Measurements from ENCODE around the gene PDE1A. TPM values are rescaled to one million over a fixed set of nuclear protein-coding genes. Genes with fewer than 3 reads are reported as not detected.

PDE1A gene
- total RNA-seq, 1 donor from 2014 or later: 45.7 TPM

DNA sequence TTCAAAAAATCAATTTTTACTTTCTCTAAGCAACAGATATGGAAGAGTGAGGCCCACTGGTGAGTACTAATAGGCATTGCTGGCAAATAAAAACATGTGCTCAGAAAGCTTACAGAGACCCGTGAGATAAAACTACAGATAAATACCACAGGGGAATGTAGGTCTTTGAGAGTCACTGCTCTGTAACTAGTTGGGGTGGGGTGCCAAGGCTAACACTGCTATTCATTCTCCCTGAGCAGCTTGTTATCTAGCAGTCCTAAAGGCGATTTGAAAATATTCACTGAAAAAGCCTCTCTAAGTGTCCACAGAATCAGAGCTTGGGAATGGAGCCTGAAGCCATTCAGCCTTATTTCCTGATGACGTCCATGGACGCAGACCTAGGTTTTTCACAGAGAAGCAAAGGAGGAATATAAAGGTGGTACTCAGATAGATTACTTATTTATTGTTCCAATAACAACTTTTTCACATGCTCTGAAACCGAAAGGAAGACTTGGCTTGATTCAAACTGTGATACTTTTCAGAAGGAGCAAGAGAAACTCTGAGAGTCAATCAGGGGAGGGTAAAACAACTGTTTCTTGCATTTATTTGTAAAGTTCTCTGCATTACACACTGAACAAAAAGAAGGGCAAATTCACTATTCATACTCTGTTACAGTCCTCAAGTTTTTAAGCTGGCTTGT lies 252.8 kb downstream of the PDE1A start:
- DNase-seq (ENCODE audit: low spot score) (no peak), ATAC-seq (no peak)
- intact Hi-C loops (cut with DNase I): no loop called here

DNA sequence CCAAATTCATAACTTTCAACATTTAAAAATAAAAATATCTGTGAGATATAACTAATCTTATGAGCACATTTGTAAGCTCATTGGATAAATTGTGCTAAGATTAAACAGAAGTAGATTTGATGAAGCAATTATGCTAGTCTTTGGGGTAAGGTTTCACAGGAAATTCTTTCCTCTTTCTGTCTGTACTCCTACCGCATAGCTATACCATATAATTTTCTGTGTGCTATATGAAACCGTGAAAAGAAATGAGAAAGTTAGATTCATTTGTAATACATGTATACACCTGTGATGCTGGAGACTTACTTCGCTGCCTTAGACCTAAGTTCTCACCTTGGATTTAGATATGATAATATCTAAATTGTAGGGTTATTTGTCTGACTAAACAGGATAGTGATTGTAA lies 256.5 kb downstream of the PDE1A start:
- DNase-seq (ENCODE audit: low spot score) (no peak), ATAC-seq (no peak)
- intact Hi-C loops (cut with DNase I): no loop called here

GRCh38 chr2:182167882-182168281 lies 259.0 kb downstream of the PDE1A start:
- DNase-seq (ENCODE audit: low spot score): no peak
- intact Hi-C loops (cut with DNase I): no loop called here
- ATAC-seq: peak; percentile 63

DNA sequence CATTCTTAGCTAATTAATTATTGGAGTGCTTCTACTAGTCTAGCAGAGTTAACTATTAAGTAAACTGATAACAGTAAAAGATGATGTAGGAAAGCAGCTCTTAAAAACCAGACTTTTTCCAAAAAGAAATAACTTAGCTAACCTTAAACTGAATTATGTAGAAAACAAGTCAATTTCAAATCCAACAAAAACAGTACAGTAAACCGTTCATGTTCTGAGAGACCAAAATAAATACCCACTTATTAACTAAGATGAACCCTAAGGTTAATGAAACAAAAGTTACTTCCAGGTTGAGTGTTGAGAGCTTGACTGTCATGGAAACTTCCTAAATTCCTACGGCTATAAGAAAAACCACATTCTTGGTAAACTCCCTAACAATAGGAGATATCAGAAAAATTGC lies 260.0 kb downstream of the PDE1A start:
- ATAC-seq (peak; percentile 33), DNase-seq (ENCODE audit: low spot score) (no peak)
- intact Hi-C loops (cut with DNase I): no loop called here

- DNase-seq (ENCODE audit: low spot score) (no peak), ATAC-seq (peak; percentile 77)
- intact Hi-C loops (cut with DNase I): no loop called here
Observed at GRCh38 chr2:182166406-182166805, 260.4 kb downstream of the PDE1A start.

DNA sequence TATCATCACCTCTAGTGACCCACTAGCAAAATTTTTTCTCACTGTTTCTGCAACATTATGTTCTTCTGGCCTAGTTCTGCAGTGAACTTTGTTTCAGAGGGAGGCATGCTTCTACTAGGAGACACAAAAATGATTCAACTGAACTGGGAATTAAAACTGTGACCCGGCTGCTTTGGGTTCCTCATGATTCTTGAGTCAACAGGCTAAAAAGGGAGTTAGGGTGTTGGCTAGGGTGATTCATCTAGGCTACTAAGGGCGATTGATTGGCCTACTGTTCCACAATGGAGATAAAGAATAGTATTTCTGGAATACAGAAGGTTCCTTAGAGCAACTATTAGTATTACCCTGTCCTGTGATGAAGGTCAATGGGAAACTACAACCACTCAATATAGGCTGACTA lies 261.6 kb downstream of the PDE1A start:
- no peak for ATAC-seq
- no peak for DNase-seq (ENCODE audit: low spot score)
- intact Hi-C loops (cut with DNase I): no loop called here

DNA sequence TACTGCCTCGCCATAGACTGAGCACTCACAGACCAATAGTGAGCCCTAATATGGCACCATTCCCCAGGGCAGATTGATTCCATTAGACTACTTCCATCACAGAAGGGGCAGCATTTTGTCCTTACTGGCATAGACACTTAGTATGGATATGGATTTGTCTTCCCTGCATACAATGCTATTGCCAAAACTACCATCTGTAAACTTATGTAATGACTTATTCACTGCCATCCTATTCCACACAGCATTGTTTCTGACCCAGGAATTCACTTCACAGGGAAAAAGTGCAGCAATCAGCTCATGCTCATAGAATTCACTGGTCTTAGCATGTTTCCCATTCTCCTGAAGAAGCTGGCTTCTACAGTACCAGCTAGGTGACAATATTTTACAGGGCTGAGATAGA lies 262.1 kb downstream of the PDE1A start:
- DNase-seq (ENCODE audit: low spot score) (no peak), ATAC-seq (no peak)
- intact Hi-C loops (cut with DNase I): no loop called here

- no peak for ATAC-seq
- intact Hi-C loops (cut with DNase I): no loop called here
- no peak for DNase-seq (ENCODE audit: low spot score)
Observed at GRCh38 chr2:182163878-182164277, 263.0 kb downstream of the PDE1A start.

- intact Hi-C loops (cut with DNase I): no loop called here
- ATAC-seq (no peak), DNase-seq (ENCODE audit: low spot score) (no peak)
Observed at GRCh38 chr2:182148344-182148743, 278.5 kb downstream of the PDE1A start.

DNA sequence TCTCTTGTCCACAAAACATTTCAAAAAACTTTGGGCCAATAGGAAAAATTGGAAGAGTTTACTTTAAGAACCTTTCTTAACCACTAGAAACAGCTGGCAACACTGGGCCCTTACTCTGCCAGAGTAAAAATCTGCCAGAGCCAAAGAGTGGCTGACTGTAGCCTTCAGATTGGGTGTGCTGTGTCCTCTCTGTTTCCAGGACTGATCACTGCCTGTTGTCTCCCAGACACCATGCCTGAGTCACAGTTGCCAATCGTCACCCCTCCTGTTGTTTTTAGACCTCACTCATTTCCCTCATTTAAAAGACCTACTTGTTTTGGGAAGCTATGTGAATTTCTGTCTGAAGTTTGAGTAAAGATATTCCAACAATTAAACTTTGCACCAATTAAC lies 282.1 kb downstream of the PDE1A start:
- DNase-seq (ENCODE audit: low spot score) (no peak), ATAC-seq (peak; percentile 72)
- intact Hi-C loops (cut with DNase I): no loop called here

GRCh38 chr2:182144041-182144775 lies 282.6 kb downstream of the PDE1A start:
- no peak for DNase-seq (ENCODE audit: low spot score)
- intact Hi-C loops (cut with DNase I): no loop called here
- no peak for ATAC-seq

GRCh38 chr2:182142062-182142461 lies 284.8 kb downstream of the PDE1A start:
- ATAC-seq (no peak), DNase-seq (ENCODE audit: low spot score) (no peak)
- intact Hi-C loops (cut with DNase I): no loop called here

GRCh38 chr2:182134201-182134600 lies 292.6 kb downstream of the PDE1A start:
- ATAC-seq (no peak), DNase-seq (ENCODE audit: low spot score) (no peak)
- intact Hi-C loops (cut with DNase I): no loop called here

DNA sequence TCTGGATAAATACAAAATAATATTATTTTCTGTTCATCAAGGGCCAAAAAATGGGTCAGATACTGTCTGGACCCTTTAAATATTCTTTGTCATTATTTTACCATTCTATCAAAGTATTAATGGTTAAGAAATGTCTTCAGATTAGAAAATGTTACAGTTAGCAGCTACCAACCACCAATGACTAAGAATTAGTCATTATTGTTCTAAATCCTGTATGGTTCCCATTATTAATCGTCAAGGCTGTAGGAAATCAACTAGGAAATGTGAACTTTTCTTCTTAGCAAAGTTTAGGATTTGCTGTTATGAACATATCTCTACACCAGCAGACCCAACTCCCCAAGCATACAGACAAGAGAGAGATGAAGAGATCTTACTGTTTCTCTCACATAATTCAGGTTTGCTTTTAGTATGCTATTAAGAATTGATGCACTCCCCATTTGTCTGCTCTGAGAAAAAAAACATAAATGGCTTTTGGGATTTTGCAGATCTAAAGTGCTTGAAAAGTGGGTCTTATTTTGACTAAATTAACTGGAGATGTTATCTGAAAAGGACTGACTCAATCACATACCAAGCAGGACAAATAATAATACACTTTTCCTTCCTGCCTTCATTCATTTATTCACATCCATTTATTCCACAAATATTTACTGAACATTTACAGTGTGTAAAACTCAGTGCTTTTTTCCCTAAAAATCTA lies 293.5 kb downstream of the PDE1A start:
- intact Hi-C loops (cut with DNase I): no loop called here
- ATAC-seq (no peak), DNase-seq (ENCODE audit: low spot score) (no peak)

GRCh38 chr2:182132605-182133004 lies 294.2 kb downstream of the PDE1A start:
- ATAC-seq (peak; percentile 59), DNase-seq (ENCODE audit: low spot score) (no peak)
- intact Hi-C loops (cut with DNase I): no loop called here

DNA sequence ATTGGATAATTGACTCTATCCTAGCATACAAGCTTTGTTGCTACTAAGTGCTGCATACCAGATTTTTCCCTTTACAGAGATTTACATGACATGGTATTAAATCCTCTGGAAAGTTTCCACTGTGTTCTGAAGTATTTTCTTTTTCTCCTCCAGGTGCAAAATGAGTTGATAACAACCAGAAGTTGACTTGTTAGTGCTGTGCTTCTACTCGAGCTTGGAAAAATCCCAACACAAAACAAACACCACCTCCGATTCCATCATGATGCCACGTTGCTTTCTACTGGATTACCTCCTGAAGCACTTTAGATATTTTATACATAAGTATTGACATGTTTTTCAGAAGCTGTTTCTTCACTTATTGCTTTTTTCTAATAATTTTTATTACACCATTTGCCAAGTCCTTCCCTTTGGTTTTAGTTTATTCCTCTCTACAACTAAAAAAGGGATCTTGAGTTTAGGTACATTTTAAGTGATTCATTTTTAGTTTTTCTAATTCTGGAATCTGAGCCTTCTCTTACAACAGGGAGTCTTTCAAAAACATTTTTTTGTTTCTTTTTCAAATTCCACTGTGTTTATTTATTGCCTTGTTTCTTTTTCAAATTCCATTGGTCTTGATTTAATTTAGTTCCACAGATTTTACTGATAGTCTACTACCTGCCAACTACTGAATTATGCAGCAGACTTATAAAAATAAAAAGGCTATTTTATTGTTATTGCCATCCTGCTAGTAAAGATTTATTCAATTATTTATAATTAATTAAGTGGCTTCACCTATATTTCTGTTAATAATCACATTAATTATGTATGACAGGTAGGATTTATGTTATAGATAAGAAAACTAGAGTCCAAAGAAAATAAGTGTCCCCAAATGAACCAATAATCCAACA lies 297.8 kb downstream of the PDE1A start:
- DNase-seq (ENCODE audit: low spot score): no peak
- ATAC-seq: peak; percentile 27
- intact Hi-C loops (cut with DNase I): no loop called here

GRCh38 chr2:182117196-182117595 lies 309.6 kb downstream of the PDE1A start:
- intact Hi-C loops (cut with DNase I): no loop called here
- ATAC-seq (no peak), DNase-seq (ENCODE audit: low spot score) (no peak)

GRCh38 chr2:182116774-182117173 lies 310.1 kb downstream of the PDE1A start:
- no peak for ATAC-seq
- DNase-seq (ENCODE audit: low spot score): no peak
- intact Hi-C loops (cut with DNase I): no loop called here

- intact Hi-C loops (cut with DNase I): no loop called here
- DNase-seq (ENCODE audit: low spot score) (no peak), ATAC-seq (no peak)
Observed at GRCh38 chr2:182115258-182115657, 311.6 kb downstream of the PDE1A start.

All from sciatic nerve (tissue), 2 donors.